Smooth muscle cell (in vitro differentiated cells): ENCODE measurements around the gene PLIN4. TPM values are rescaled to one million over a fixed set of nuclear protein-coding genes. Genes with fewer than 3 reads are reported as not detected.

Source experiments
- DNase-seq: peaks from one replicate; lab custom pipeline; 2025; ENCODE audit not compliant: unreplicated experiment; lab: John Stamatoyannopoulos, UW
- H2AFZ ChIP-seq: fragments of 200-600 bp; sonication (generic); 2 replicates; pipeline ENCODE4 v1.6.0; 2016; ENCODE audit warnings: antibody characterized with exemption, low read depth, mild to moderate bottlenecking
- H3F3A ChIP-seq: fragments of 200-600 bp; sonication (generic); 2 replicates; pipeline ENCODE4 v1.6.0; 2017; ENCODE audit warnings: antibody characterized with exemption, low read depth
- H3K27ac ChIP-seq: fragments of 200-600 bp; sonication (generic); 2 replicates; pipeline ENCODE4 v1.5.1; 2016; ENCODE audit warnings: low read depth, mild to moderate bottlenecking
- H3K27me3 ChIP-seq: fragments of 200-600 bp; sonication (generic); 2 replicates; pipeline ENCODE4 v1.6.1; 2016; ENCODE audit warnings: low read depth, mild to moderate bottlenecking
- H3K36me3 ChIP-seq: fragments of 200-600 bp; sonication (generic); 2 replicates; pipeline ENCODE4 v1.5.1; 2016; ENCODE audit warnings: low read depth
- H3K4me1 ChIP-seq: fragments of 200-600 bp; sonication (generic); 2 replicates; pipeline ENCODE4 v1.5.1; 2016; ENCODE audit warnings: low read depth
- H3K4me2 ChIP-seq: fragments of 200-600 bp; sonication (generic); 2 replicates; pipeline ENCODE4 v1.6.0; 2016; ENCODE audit warnings: mild to moderate bottlenecking
- H3K4me3 ChIP-seq: fragments of 200-600 bp; sonication (generic); 2 replicates; pipeline ENCODE4 v1.5.1; 2016; ENCODE audit warnings: mild to moderate bottlenecking
- H3K79me2 ChIP-seq: fragments of 200-600 bp; sonication (generic); 2 replicates; pipeline ENCODE4 v1.6.0; 2016; ENCODE audit warnings: low read depth, mild to moderate bottlenecking
- H3K9ac ChIP-seq: fragments of 200-600 bp; sonication (generic); 2 replicates; pipeline ENCODE4 v1.6.0; 2016; ENCODE audit warnings: low read depth
- H3K9me3 ChIP-seq: fragments of 200-600 bp; sonication (generic); replicated peaks from 2 replicates; pipeline ENCODE4 v1.5.1; 2016; ENCODE audit warnings: low read depth
- H4K20me1 ChIP-seq: fragments of 200-600 bp; sonication (generic); 2 replicates; pipeline ENCODE4 v1.6.0; 2016; ENCODE audit warnings: low read depth
- CTCF ChIP-seq: fragments of 200-600 bp; sonication (generic); IDR thresholded peaks from 2 replicates; pipeline ENCODE4 v1.5.1; 2017; ENCODE audit warnings: borderline replicate concordance, mild to moderate bottlenecking, antibody characterized with exemption; ENCODE audit not compliant: insufficient read depth, poor library complexity, severe bottlenecking
- WGBS: methylation state at CpG from one replicate; pipeline ENCODE4 v1.1.7; 2016; ENCODE audit warnings: low lambda C conversion rate; 5-methylcytosine and 5-hydroxymethylcytosine counted together
- polyA plus RNA-seq: library from polyadenylated mRNA; unstranded; fragments of >200 nt; fragmentation: Nextera tagmentation; extraction: Ambion mirVana; gene quantifications from 2 replicates; pipeline ENCODE4 v1.2.1, GENCODE V29; 2016
- total RNA-seq: library from RNA; depleted of rRNA; stranded (reverse); fragments of >200 nt; gene quantifications from 2 replicates; pipeline ENCODE4 v1.2.3, GENCODE V29; 2014

PLIN4 gene
- total and polyA plus RNA-seq, 2 experiments from 2014 or later = 0.23 TPM; not detected in 1

- Histone ChIP-seq H4K20me1 (no peaks in the 10 kb centered on the region), H3K27me3 (no peaks in the 10 kb centered on the region), H2AFZ (no peak overlapping the region), H3K9me3 (no peaks in the 10 kb centered on the region), H3K79me2 (no peaks in the 10 kb centered on the region), H3K4me2 (no peak overlapping the region), H3K27ac (no peak overlapping the region), H3K4me1 (no peaks in the 10 kb centered on the region), H3K36me3 (no peaks in the 10 kb centered on the region), H3K4me3 (no peak overlapping the region), H3K9ac (no peak overlapping the region), H3F3A (no peaks in the 10 kb centered on the region)
- DNase-seq = no peak
- TF ChIP-seq CTCF = no peak
- WGBS = 97% methylated on average over 23 of the region's 24 CpGs
Measured at GRCh38 chr19:4517451-4518057, 732 bp downstream of the PLIN4 start.

DNA sequence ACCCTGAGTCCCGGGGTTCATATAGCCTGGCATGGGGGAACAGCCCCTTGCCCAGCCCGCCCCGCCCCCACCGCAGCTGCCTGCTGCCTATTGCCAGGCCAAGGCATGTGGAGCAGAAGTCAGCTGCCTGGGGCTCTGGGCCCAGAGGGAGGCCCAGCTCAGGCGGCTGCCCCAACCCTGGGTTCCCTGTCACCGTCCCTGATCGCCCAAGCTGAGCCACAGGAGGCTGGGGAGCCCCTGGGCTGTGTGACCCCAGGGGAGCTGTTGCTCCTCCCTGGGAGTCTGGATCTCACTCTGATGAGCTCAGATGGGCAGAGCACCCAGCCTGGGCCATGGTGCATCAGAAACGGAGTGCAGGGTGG is 1.4 kb downstream of the PLIN4 start:
- Histone ChIP-seq H3K4me1 (no peaks in the 10 kb centered on the region), H3K4me2 (no peak overlapping the region), H3K4me3 (no peak overlapping the region), H3F3A (no peaks in the 10 kb centered on the region), H3K9ac (no peak overlapping the region), H3K36me3 (no peaks in the 10 kb centered on the region), H2AFZ (no peak overlapping the region), H3K79me2 (no peaks in the 10 kb centered on the region), H3K27ac (no peak overlapping the region), H3K27me3 (no peaks in the 10 kb centered on the region), H3K9me3 (no peaks in the 10 kb centered on the region), H4K20me1 (no peaks in the 10 kb centered on the region)
- no peak for TF ChIP-seq CTCF
- WGBS = 74% methylated on average over 5 of the region's 8 CpGs
- no peak for DNase-seq

DNA sequence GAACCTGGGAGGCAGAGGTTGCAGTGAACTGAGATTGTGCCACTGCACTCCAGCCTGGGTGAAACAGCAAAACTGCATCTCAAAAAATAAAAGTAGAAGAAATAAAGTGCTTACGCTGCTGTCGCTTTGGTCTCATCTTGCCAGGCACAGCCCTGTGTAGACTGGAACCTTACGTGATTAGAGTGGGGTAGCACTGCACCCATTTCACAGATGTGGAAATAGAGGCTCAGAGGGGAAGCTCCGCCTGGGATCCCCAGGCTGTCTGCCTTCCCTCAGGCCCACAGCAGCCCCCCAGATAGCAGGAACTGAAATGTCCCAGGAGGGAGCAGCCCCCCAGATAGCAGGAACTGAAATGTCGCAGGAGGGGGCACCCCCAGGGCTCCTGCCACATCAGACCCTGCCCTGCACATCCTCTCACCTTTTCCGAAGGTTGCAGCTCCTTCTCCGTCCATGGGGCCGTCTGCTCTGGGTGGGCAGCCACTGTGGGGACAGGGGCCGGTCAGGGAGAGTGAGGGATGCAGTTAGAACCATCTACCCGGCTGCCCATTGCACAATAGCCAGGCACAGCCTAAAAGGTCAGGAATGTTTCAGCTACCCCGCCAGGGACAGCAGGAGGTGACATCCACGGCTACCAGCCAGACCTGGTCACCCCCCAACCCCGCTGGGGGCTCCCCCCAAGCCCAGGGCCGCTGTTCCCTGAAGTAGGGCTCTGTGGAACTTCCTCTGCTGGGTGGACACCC is 1.9 kb downstream of the PLIN4 start:
- H3K27ac ChIP-seq = no peak overlapping the region
- no peak for TF ChIP-seq CTCF
- no peaks in the 10 kb centered on the region for H3K27me3 ChIP-seq
- H3K4me1 ChIP-seq = no peaks in the 10 kb centered on the region
- 86% methylated on average over 14 of the region's 14 CpGs for WGBS
- H3K4me2 ChIP-seq = no peak overlapping the region
- no peaks in the 10 kb centered on the region for H3K79me2 ChIP-seq
- H2AFZ ChIP-seq = no peak overlapping the region
- no peak overlapping the region for H3K9ac ChIP-seq
- H3K36me3 ChIP-seq = no peaks in the 10 kb centered on the region
- no peak overlapping the region for H3K4me3 ChIP-seq
- no peaks in the 10 kb centered on the region for H3F3A ChIP-seq
- no peaks in the 10 kb centered on the region for H3K9me3 ChIP-seq
- DNase-seq = no peak
- no peaks in the 10 kb centered on the region for H4K20me1 ChIP-seq

DNA sequence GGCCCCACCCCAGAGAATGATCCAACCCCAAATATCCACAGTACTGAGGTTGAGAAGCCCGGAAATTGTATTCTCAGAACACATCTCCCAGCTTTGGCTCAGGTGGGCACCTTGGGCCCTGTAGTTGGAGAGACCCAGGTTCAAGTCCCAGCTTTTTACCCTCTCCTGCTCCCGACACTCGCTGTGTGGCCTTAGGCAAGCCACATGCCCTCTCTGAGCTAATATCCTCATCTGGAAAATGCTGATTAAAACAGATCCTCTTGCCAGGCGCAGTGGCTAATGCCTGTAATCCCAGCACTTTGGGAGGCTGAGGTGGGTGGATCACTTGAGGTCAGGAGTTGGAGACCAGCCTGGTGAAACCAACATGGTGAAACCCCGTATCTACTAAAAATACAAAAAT is 2.6 kb downstream of the PLIN4 start:
- no peak for TF ChIP-seq CTCF
- H3F3A ChIP-seq = no peaks in the 10 kb centered on the region

More for the DNA sequence above, 2.6 kb downstream of the PLIN4 start:
- Histone ChIP-seq H4K20me1 (no peaks in the 10 kb centered on the region), H3K27ac (no peak overlapping the region), H3K9ac (no peak overlapping the region), H2AFZ (no peak overlapping the region), H3K79me2 (no peaks in the 10 kb centered on the region), H3K4me2 (no peak overlapping the region), H3K9me3 (no peaks in the 10 kb centered on the region), H3K36me3 (no peaks in the 10 kb centered on the region), H3K27me3 (no peaks in the 10 kb centered on the region), H3K4me1 (no peaks in the 10 kb centered on the region), H3K4me3 (no peak overlapping the region)
- no peak for DNase-seq
- WGBS = 88% methylated on average over 5 of the region's 5 CpGs
